RWPE2 (cell line): Measurements from ENCODE around the gene SMG6.

Experiments used
- ATAC-seq: fragments of 200-7000 bp; cut with Tn5 transposase; 3 replicates; pipeline ENCODE4 v1.9.1; 2021; ENCODE audit warnings: low read depth
- DNase-seq: peaks from one replicate; pipeline ENCODE4 v3.0.0-alpha.2; 2020; ENCODE audit warnings: low spot score
- H3K27ac ChIP-seq: fragments of 450-650 bp; 2 replicates; pipeline ENCODE4 v1.5.1; 2017; ENCODE audit warnings: mild to moderate bottlenecking; ENCODE audit not compliant: poor library complexity, severe bottlenecking
- H3K27me3 ChIP-seq: fragments of 250-450 bp; sonication (Bioruptor Pico); 2 replicates; pipeline ENCODE4 v1.5.1; 2021; ENCODE audit warnings: mild to moderate bottlenecking, moderate library complexity; ENCODE audit not compliant: insufficient read depth, poor library complexity, severe bottlenecking
- H3K36me3 ChIP-seq: fragments of 250-450 bp; sonication (Bioruptor Pico); 2 replicates; pipeline ENCODE4 v1.5.1; 2020; ENCODE audit warnings: low read depth, mild to moderate bottlenecking, moderate library complexity
- H3K4me1 ChIP-seq: fragments of 250-450 bp; sonication (Bioruptor Pico); 2 replicates; pipeline ENCODE4 v1.5.1; 2021; ENCODE audit warnings: mild to moderate bottlenecking, moderate library complexity; ENCODE audit not compliant: insufficient read depth, poor library complexity, severe bottlenecking
- H3K4me3 ChIP-seq: fragments of 250-450 bp; sonication (Bioruptor Pico); 2 replicates; pipeline ENCODE4 v1.5.1; 2021; ENCODE audit warnings: mild to moderate bottlenecking, moderate library complexity; ENCODE audit not compliant: severe bottlenecking
- H3K9me3 ChIP-seq: fragments of 250-450 bp; sonication (Bioruptor Pico); 2 replicates; pipeline ENCODE4 v1.5.1; 2021; ENCODE audit warnings: mild to moderate bottlenecking, moderate library complexity; ENCODE audit not compliant: severe bottlenecking
- TF ChIP-seq, protein P1 (sequence below): fragments of 450-650 bp; IDR thresholded peaks from one replicate; pipeline ENCODE4 v1.5.1; 2017; ENCODE audit warnings: mild to moderate bottlenecking, moderate library complexity; ENCODE audit not compliant: poor library complexity, severe bottlenecking

The SMG6 gene

DNA sequence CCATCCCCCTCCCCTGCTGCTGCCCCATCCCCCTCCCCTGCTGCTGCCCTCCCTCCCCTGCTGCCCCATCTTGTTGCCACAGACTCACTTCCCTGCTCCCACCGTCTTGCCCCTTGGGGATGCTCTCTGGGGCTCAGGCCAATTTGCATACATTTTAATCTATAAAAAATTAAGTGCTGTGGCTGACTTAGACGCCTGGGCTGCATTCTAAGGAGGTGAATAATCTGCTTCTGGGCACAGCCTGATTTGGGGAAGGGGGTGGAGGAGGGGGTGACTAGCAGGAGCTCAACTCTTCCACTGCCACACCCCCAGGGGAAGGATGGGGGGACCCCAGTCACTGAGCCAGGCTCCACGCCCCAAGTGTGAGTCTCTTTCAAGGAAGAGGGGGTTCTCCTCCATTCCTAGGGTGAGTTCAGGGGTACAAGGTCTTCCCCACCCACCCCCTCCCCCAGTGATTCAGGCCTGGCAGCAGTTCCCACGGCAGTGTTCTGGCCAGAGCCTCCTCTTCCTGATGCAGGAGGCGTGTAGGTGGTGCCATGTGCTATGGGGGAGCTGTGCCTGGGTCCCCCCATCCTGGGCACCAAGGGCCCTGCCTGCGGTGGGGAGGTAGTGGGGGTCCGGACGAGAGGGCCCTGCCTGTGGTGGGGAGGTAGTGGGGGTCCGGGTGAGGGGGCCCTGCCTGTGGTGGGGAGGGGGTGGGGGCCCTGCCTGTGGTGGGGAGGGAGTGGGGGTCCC, 268.6 kb downstream of the SMG6 start:
- DNase-seq: no peak
- H3K27ac ChIP-seq: no peak overlapping the region
- H3K36me3 ChIP-seq: 0 out of 2 replicates have a peak, but pooled peaks cover 4% of the 10 kb centered on the region
- no peak overlapping the region for H3K4me3 ChIP-seq
- H3K4me1 ChIP-seq: peaks cover 5% of the 10 kb centered on the region
- no peaks in the 10 kb centered on the region for H3K27me3 ChIP-seq
- ATAC-seq: no peak
- TF ChIP-seq, protein P1, sequence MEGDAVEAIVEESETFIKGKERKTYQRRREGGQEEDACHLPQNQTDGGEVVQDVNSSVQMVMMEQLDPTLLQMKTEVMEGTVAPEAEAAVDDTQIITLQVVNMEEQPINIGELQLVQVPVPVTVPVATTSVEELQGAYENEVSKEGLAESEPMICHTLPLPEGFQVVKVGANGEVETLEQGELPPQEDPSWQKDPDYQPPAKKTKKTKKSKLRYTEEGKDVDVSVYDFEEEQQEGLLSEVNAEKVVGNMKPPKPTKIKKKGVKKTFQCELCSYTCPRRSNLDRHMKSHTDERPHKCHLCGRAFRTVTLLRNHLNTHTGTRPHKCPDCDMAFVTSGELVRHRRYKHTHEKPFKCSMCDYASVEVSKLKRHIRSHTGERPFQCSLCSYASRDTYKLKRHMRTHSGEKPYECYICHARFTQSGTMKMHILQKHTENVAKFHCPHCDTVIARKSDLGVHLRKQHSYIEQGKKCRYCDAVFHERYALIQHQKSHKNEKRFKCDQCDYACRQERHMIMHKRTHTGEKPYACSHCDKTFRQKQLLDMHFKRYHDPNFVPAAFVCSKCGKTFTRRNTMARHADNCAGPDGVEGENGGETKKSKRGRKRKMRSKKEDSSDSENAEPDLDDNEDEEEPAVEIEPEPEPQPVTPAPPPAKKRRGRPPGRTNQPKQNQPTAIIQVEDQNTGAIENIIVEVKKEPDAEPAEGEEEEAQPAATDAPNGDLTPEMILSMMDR: no peak
- H3K9me3 ChIP-seq: no peaks in the 10 kb centered on the region

DNA sequence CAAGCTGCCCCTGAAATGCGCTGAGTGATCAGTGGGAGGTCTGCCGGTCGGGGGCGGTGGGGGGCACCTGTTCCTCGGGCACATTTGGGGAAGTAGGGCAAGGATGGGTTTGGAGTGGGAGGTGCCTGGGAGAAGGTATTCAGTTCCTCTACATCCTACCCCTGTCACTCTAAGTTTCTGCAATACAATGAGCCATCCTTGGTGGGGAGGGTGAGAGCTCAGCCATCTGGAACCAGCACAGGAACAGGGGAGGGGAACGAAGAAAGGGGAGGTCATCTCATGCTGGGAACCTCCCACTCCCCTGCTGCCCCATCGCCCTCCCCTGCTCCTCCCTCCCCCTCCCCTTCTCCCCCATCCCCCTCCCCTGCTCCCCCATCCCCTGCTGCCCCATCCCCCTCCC, 269.4 kb downstream of the SMG6 start:
- Histone ChIP-seq H3K9me3 (no peaks in the 10 kb centered on the region), H3K4me1 (peaks cover 5% of the 10 kb centered on the region), H3K4me3 (no peak overlapping the region), H3K27me3 (no peaks in the 10 kb centered on the region), H3K27ac (no peak overlapping the region), H3K36me3 (0 out of 2 replicates have a peak, but pooled peaks cover 4% of the 10 kb centered on the region)
- no peak for DNase-seq
- no peak for ATAC-seq
- TF ChIP-seq, protein P1: no peak

DNA sequence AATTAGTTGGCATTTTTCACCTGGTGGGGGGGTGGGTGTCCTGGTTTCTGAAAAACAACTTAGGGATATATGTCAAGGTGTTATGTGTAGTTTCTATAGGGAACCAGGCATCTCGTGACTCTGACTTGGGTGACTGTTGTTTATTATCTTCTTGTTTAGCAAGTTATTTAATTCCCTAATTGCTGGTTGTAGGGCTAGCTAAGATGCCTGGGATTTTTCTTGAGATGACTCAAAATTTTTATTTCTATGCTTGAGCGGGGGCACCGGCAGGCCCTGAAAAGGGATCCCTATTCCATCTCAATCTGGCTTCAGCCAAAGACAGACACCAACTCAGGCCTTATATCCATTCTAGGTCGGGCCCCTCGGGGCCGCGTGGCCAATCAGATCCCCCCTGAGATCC, 270.4 kb downstream of the SMG6 start:
- no peaks in the 10 kb centered on the region for H3K27me3 ChIP-seq
- no peak overlapping the region for H3K4me3 ChIP-seq
- H3K9me3 ChIP-seq: no peaks in the 10 kb centered on the region
- ATAC-seq (no peak), DNase-seq (no peak)
- TF ChIP-seq, protein P1: no peak
- no peak overlapping the region for H3K27ac ChIP-seq
- H3K4me1 ChIP-seq: peaks cover 5% of the 10 kb centered on the region
- 0 out of 2 replicates have a peak, but pooled peaks cover 4% of the 10 kb centered on the region for H3K36me3 ChIP-seq

DNA sequence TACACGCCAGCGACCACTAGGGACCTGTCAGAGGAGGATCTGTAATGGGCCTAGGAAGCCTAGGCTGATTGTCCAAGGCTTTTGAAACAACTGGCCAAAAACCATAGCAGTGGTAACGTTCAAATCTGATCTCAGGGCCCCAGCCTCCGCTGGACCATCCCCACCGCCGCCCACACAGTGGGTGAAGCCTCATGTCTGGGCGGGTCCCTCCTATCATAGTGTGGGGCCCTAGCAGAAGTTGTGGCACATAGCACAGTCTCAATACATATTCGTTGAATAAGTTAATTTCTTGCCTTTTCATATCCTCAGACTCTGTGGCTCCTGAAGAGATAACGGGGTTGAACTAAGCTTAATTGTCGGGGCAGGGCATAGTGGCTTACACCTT, 272.8 kb downstream of the SMG6 start:
- Histone ChIP-seq H3K27ac (peak overlapping the region; percentile 2), H3K4me1 (peaks cover 5% of the 10 kb centered on the region), H3K4me3 (peak overlapping the region; percentile 96), H3K9me3 (no peaks in the 10 kb centered on the region), H3K36me3 (no peaks in the 10 kb centered on the region), H3K27me3 (peaks cover 6% of the 10 kb centered on the region)
- DNase-seq: peak; percentile 71
- TF ChIP-seq, protein P1: peak; percentile 64
- ATAC-seq: peak; percentile 4; the same call in 2 of the 3 replicates
